Hepatocyte (in vitro differentiated cells): Measurements from ENCODE around the gene CPEB4. TPM values are rescaled to one million over a fixed set of nuclear protein-coding genes. Genes with fewer than 3 reads are reported as not detected.

Experiments
- DNase-seq: peaks from one replicate; pipeline ENCODE4 v3.0.0-alpha.2; 2016; ENCODE audit warnings: low spot score
- H2AFZ ChIP-seq: fragments of 200-600 bp; sonication (generic); 2 replicates; pipeline ENCODE4 v1.6.0; 2016; ENCODE audit warnings: antibody characterized with exemption, mild to moderate bottlenecking
- H3K27ac ChIP-seq: fragments of 200-600 bp; sonication (generic); 2 replicates; pipeline ENCODE4 v1.5.1; 2016; ENCODE audit warnings: mild to moderate bottlenecking
- H3K27me3 ChIP-seq: fragments of 200-600 bp; sonication (generic); 2 replicates; pipeline ENCODE4 v1.6.1; 2016
- H3K36me3 ChIP-seq: fragments of 200-600 bp; sonication (generic); replicated peaks from 2 replicates; pipeline ENCODE4 v1.5.1; 2016; ENCODE audit warnings: low read depth; ENCODE audit not compliant: insufficient read depth
- H3K4me1 ChIP-seq: fragments of 200-600 bp; sonication (generic); 2 replicates; pipeline ENCODE4 v1.5.1; 2016; ENCODE audit warnings: mild to moderate bottlenecking, moderate library complexity; ENCODE audit not compliant: insufficient read depth
- H3K4me2 ChIP-seq: fragments of 200-600 bp; sonication (generic); 2 replicates; pipeline ENCODE4 v1.6.0; 2016
- H3K4me3 ChIP-seq: fragments of 200-600 bp; sonication (generic); 2 replicates; pipeline ENCODE4 v1.5.1; 2016; ENCODE audit warnings: mild to moderate bottlenecking
- H3K79me2 ChIP-seq: fragments of 200-600 bp; sonication (generic); 2 replicates; pipeline ENCODE4 v1.6.0; 2017; ENCODE audit warnings: mild to moderate bottlenecking
- H3K9me2 ChIP-seq: fragments of 200-600 bp; sonication (generic); replicated peaks from 2 replicates; pipeline ENCODE4 v1.6.0; 2017; ENCODE audit warnings: mild to moderate bottlenecking; ENCODE audit not compliant: insufficient read depth
- H3K9me3 ChIP-seq: fragments of 200-600 bp; sonication (generic); 2 replicates; pipeline ENCODE4 v1.5.1; 2016; ENCODE audit warnings: low read depth, mild to moderate bottlenecking
- H4K20me1 ChIP-seq: fragments of 200-600 bp; sonication (generic); 2 replicates; pipeline ENCODE4 v1.6.0; 2016; ENCODE audit warnings: mild to moderate bottlenecking; ENCODE audit not compliant: insufficient read depth, poor library complexity, severe bottlenecking
- EZH2 ChIP-seq: fragments of 200-600 bp; sonication (generic); IDR thresholded peaks from 2 replicates; pipeline ENCODE4 v1.6.1; 2016; ENCODE audit warnings: antibody characterized with exemption, mild to moderate bottlenecking, borderline replicate concordance
- EZH2phosphoT487 ChIP-seq: fragments of 200-600 bp; sonication (generic); IDR thresholded peaks from one replicate; pipeline ENCODE4 v1.6.1; 2018; ENCODE audit warnings: antibody characterized with exemption, mild to moderate bottlenecking, low read depth, moderate library complexity; ENCODE audit not compliant: unreplicated experiment, severe bottlenecking
- WGBS: methylation state at CpG from one replicate; pipeline ENCODE4 v1.1.6; 2016; ENCODE audit warnings: low lambda C conversion rate; ENCODE audit errors: missing lambda C conversion rate; 5-methylcytosine and 5-hydroxymethylcytosine counted together
- polyA plus RNA-seq: library from polyadenylated mRNA; unstranded; fragments of >200 nt; fragmentation: Nextera tagmentation; extraction: Ambion mirVana; gene quantifications from 2 replicates; pipeline ENCODE4 v1.2.1, GENCODE V29; 2016
- total RNA-seq: library from RNA; depleted of rRNA; stranded (reverse); fragments of >200 nt; gene quantifications from 2 replicates; pipeline ENCODE4 v1.2.3, GENCODE V29; 2014
- TF ChIP-seq, protein P1 (sequence below): fragments of 200-600 bp; sonication (generic); IDR thresholded peaks from 2 replicates; pipeline ENCODE4 v1.5.1; 2016; ENCODE audit warnings: antibody characterized with exemption, mild to moderate bottlenecking; ENCODE audit not compliant: poor library complexity

The CPEB4 gene
- total and polyA plus RNA-seq, 2 experiments from 2014 or later: 13.3 to 49.2 TPM

- Histone ChIP-seq H3K9me3 (no peaks in the 10 kb centered on the region), H3K36me3 (no peaks in the 10 kb centered on the region), H3K79me2 (peaks cover 80% of the 10 kb centered on the region), H2AFZ (no peak overlapping the region), H3K9me2 (no peaks in the 10 kb centered on the region), H4K20me1 (peaks cover 43% of the 10 kb centered on the region), H3K27me3 (no peaks in the 10 kb centered on the region), H3K4me2 (peak overlapping the region; percentile 78), H3K27ac (peak overlapping the region; percentile 49), H3K4me1 (peaks cover 12% of the 10 kb centered on the region), H3K4me3 (peak overlapping the region; percentile 8)
- TF ChIP-seq, protein P1, sequence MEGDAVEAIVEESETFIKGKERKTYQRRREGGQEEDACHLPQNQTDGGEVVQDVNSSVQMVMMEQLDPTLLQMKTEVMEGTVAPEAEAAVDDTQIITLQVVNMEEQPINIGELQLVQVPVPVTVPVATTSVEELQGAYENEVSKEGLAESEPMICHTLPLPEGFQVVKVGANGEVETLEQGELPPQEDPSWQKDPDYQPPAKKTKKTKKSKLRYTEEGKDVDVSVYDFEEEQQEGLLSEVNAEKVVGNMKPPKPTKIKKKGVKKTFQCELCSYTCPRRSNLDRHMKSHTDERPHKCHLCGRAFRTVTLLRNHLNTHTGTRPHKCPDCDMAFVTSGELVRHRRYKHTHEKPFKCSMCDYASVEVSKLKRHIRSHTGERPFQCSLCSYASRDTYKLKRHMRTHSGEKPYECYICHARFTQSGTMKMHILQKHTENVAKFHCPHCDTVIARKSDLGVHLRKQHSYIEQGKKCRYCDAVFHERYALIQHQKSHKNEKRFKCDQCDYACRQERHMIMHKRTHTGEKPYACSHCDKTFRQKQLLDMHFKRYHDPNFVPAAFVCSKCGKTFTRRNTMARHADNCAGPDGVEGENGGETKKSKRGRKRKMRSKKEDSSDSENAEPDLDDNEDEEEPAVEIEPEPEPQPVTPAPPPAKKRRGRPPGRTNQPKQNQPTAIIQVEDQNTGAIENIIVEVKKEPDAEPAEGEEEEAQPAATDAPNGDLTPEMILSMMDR: no peak
- TF ChIP-seq EZH2: no peak
- TF ChIP-seq EZH2phosphoT487: no peak
- 58% methylated on average over 3 of the region's 3 CpGs for WGBS
- DNase-seq: no peak
These were observed 3.4 kb downstream of the CPEB4 start for GRCh38 chr5:173891308-173892116.

DNA sequence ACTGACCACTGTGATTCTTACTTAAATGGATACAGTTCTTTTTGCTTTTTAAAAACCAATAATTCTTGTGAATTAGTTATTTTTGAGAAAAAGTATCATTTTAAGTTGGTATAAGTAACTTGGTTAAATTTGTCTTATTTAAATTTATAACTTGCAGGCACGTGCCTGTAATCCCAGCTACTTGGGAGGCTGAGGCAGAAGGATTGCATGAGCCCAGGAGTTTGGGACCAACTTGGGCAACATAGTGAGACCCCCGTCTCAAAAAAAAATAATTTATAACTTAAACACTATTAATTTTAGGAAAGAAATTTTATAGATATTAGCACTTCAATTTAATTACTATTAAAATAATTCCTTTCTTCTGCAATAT lies 5.0 kb downstream of the CPEB4 start:
- TF ChIP-seq EZH2 (no peak), EZH2phosphoT487 (no peak)
- TF ChIP-seq, protein P1: no peak
- H3K9me3 ChIP-seq: no peaks in the 10 kb centered on the region
- DNase-seq: no peak
- no peak overlapping the region for H3K4me3 ChIP-seq
- peaks cover 97% of the 10 kb centered on the region for H3K79me2 ChIP-seq
- H3K27me3 ChIP-seq: no peaks in the 10 kb centered on the region
- H4K20me1 ChIP-seq: peaks cover 59% of the 10 kb centered on the region
- no peaks in the 10 kb centered on the region for H3K9me2 ChIP-seq
- no peak overlapping the region for H2AFZ ChIP-seq
- H3K4me1 ChIP-seq: peaks cover 12% of the 10 kb centered on the region
- H3K27ac ChIP-seq: no peak overlapping the region
- no peaks in the 10 kb centered on the region for H3K36me3 ChIP-seq
- H3K4me2 ChIP-seq: peak overlapping the region; percentile 78
- 90% methylated on average over 2 of the region's 2 CpGs for WGBS

GRCh38 chr5:173895401-173896165 lies 7.4 kb downstream of the CPEB4 start:
- H2AFZ ChIP-seq: no peak overlapping the region

More at GRCh38 chr5:173895401-173896165, 7.4 kb downstream of the CPEB4 start:
- Histone ChIP-seq H3K4me2 (peak overlapping the region; percentile 78), H3K9me2 (no peaks in the 10 kb centered on the region), H3K4me3 (no peak overlapping the region), H3K27me3 (no peaks in the 10 kb centered on the region), H3K79me2 (peaks cover 100% of the 10 kb centered on the region), H3K36me3 (no peaks in the 10 kb centered on the region), H3K9me3 (no peaks in the 10 kb centered on the region), H4K20me1 (peaks cover 63% of the 10 kb centered on the region), H3K4me1 (no peaks in the 10 kb centered on the region), H3K27ac (no peak overlapping the region)
- DNase-seq: no peak
- 96% methylated on average over 5 of the region's 5 CpGs for WGBS
- TF ChIP-seq, protein P1: no peak
- no peak for TF ChIP-seq EZH2phosphoT487
- no peak for TF ChIP-seq EZH2
